Measurements from ENCODE around the gene LIN28B. TPM values are rescaled to one million over a fixed set of nuclear protein-coding genes. Genes with fewer than 3 reads are reported as not detected.
"Not testable (repeated sequence)": the region's sequence is repeated elsewhere in the genome, so short reads cannot be mapped to it uniquely, and the experiment has no call there.

LIN28B gene
- polyA plus RNA-seq, 1 donor from 2014 or later = 19.1 TPM

DNA sequence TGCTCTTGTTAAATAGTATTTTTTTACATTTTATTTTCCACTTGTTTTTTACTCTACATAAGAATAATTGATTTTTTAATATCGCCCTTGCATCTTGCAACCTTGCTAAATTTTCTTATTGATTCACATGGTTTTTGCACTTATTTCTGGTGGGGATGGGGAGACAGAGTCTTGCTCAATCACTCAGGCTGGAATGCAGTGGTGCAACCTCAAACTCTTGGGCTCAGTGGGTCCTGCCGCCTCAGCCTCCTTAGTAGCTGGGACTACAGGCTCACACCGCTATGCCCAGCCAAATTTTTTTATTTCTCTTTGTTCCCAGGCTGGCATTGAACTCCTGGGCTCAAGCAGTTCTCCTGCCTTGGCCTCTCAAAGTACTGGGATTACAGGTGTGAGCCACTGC is 30.3 kb downstream of the LIN28B start:
- Histone ChIP-seq H3K4me2 (ENCODE audit: low read length) (no peak overlapping the region), H3K27ac (ENCODE audit: low read length) (no peak overlapping the region), H2AFZ (ENCODE audit: low read depth, low read length) (no peak overlapping the region), H3K9me3 (ENCODE audit: low read length) (no peaks in the 10 kb centered on the region), H3K4me3 (ENCODE audit: low read length) (no peak overlapping the region), H3K79me2 (replicated peaks; ENCODE audit: insufficient read depth, low read length) (peaks cover 52% of the 10 kb centered on the region), H3K36me3 (ENCODE audit: insufficient read depth, low read length) (no peaks in the 10 kb centered on the region), H3F3A (ENCODE audit: insufficient read depth, low read length, poor library complexity, severe bottlenecking) (no peaks in the 10 kb centered on the region), H3K9ac (ENCODE audit: low read length) (no peak overlapping the region), H3K27me3 (ENCODE audit: insufficient read depth, low read depth, low read length) (no peaks in the 10 kb centered on the region), H4K20me1 (ENCODE audit: insufficient read depth) (no peaks in the 10 kb centered on the region), H3K9me2 (ENCODE audit: insufficient read depth, low read length) (no peaks in the 10 kb centered on the region)
- no peak for TF ChIP-seq EZH2 (IDR thresholded peaks at IDR 0.05; ENCODE audit: borderline replicate concordance, insufficient read depth, low read length, poor library complexity, severe bottlenecking)
- no peak for TF ChIP-seq CTCF (IDR thresholded peaks at IDR 0.05; ENCODE audit: poor library complexity, severe bottlenecking)
- no peak for TF ChIP-seq POLR2AphosphoS5 (IDR thresholded peaks at IDR 0.05)
- no peak for TF ChIP-seq MXI1 (conservative IDR thresholded peaks at IDR 0.05; ENCODE audit: poor library complexity, severe bottlenecking)
- no peak for TF ChIP-seq SMC3 (conservative IDR thresholded peaks at IDR 0.05; ENCODE audit: poor library complexity)
- no peak for TF ChIP-seq TAF1 (IDR thresholded peaks at IDR 0.05; ENCODE audit: low read depth)
- no peak for TF ChIP-seq EP300 (conservative IDR thresholded peaks at IDR 0.05; ENCODE audit: poor library complexity, severe bottlenecking)
- no peak for TF ChIP-seq RAD21 (conservative IDR thresholded peaks at IDR 0.05)
- TF ChIP-seq, protein P1, sequence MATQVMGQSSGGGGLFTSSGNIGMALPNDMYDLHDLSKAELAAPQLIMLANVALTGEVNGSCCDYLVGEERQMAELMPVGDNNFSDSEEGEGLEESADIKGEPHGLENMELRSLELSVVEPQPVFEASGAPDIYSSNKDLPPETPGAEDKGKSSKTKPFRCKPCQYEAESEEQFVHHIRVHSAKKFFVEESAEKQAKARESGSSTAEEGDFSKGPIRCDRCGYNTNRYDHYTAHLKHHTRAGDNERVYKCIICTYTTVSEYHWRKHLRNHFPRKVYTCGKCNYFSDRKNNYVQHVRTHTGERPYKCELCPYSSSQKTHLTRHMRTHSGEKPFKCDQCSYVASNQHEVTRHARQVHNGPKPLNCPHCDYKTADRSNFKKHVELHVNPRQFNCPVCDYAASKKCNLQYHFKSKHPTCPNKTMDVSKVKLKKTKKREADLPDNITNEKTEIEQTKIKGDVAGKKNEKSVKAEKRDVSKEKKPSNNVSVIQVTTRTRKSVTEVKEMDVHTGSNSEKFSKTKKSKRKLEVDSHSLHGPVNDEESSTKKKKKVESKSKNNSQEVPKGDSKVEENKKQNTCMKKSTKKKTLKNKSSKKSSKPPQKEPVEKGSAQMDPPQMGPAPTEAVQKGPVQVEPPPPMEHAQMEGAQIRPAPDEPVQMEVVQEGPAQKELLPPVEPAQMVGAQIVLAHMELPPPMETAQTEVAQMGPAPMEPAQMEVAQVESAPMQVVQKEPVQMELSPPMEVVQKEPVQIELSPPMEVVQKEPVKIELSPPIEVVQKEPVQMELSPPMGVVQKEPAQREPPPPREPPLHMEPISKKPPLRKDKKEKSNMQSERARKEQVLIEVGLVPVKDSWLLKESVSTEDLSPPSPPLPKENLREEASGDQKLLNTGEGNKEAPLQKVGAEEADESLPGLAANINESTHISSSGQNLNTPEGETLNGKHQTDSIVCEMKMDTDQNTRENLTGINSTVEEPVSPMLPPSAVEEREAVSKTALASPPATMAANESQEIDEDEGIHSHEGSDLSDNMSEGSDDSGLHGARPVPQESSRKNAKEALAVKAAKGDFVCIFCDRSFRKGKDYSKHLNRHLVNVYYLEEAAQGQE (IDR thresholded peaks at IDR 0.05; ENCODE audit: borderline replicate concordance) = no peak

- Histone ChIP-seq H3K9ac (ENCODE audit: low read length) (no peak overlapping the region), H3K4me3 (ENCODE audit: low read length) (no peak overlapping the region), H3K4me2 (ENCODE audit: low read length) (no peak overlapping the region), H4K20me1 (ENCODE audit: insufficient read depth) (no peaks in the 10 kb centered on the region), H3K27me3 (ENCODE audit: insufficient read depth, low read depth, low read length) (no peaks in the 10 kb centered on the region), H3K27ac (ENCODE audit: low read length) (no peak overlapping the region), H3K36me3 (ENCODE audit: insufficient read depth, low read length) (no peaks in the 10 kb centered on the region), H3K9me2 (ENCODE audit: insufficient read depth, low read length) (no peaks in the 10 kb centered on the region), H3F3A (ENCODE audit: insufficient read depth, low read length, poor library complexity, severe bottlenecking) (no peaks in the 10 kb centered on the region), H3K9me3 (ENCODE audit: low read length) (no peaks in the 10 kb centered on the region), H2AFZ (ENCODE audit: low read depth, low read length) (no peak overlapping the region), H3K79me2 (replicated peaks; ENCODE audit: insufficient read depth, low read length) (peaks cover 47% of the 10 kb centered on the region)
- TF ChIP-seq CTCF (IDR thresholded peaks at IDR 0.05; ENCODE audit: poor library complexity, severe bottlenecking) = no peak
- no peak for TF ChIP-seq MXI1 (conservative IDR thresholded peaks at IDR 0.05; ENCODE audit: poor library complexity, severe bottlenecking)
- TF ChIP-seq POLR2AphosphoS5 (IDR thresholded peaks at IDR 0.05) = no peak
- TF ChIP-seq RAD21 (conservative IDR thresholded peaks at IDR 0.05) = no peak
- TF ChIP-seq, protein P1 (IDR thresholded peaks at IDR 0.05; ENCODE audit: borderline replicate concordance) = no peak
- no peak for TF ChIP-seq TAF1 (IDR thresholded peaks at IDR 0.05; ENCODE audit: low read depth)
- TF ChIP-seq SMC3 (conservative IDR thresholded peaks at IDR 0.05; ENCODE audit: poor library complexity) = no peak
- TF ChIP-seq EZH2 (IDR thresholded peaks at IDR 0.05; ENCODE audit: borderline replicate concordance, insufficient read depth, low read length, poor library complexity, severe bottlenecking) = no peak
- no peak for TF ChIP-seq EP300 (conservative IDR thresholded peaks at IDR 0.05; ENCODE audit: poor library complexity, severe bottlenecking)
Observed at GRCh38 chr6:104990085-104990484, 33.2 kb downstream of the LIN28B start.

GRCh38 chr6:104991062-104991461 is 34.2 kb downstream of the LIN28B start:
- peaks cover 51% of the 10 kb centered on the region for H3K79me2 ChIP-seq (replicated peaks; ENCODE audit: insufficient read depth, low read length)
- not testable (repeated sequence) for H3K9me3 ChIP-seq (ENCODE audit: low read length); H3K36me3 ChIP-seq (ENCODE audit: insufficient read depth, low read length)

More at GRCh38 chr6:104991062-104991461, 34.2 kb downstream of the LIN28B start:
- H3F3A ChIP-seq (ENCODE audit: insufficient read depth, low read length, poor library complexity, severe bottlenecking); H3K27me3 ChIP-seq (ENCODE audit: insufficient read depth, low read depth, low read length); H3K9me2 ChIP-seq (ENCODE audit: insufficient read depth, low read length); H3K4me2 ChIP-seq (ENCODE audit: low read length); H3K9ac ChIP-seq (ENCODE audit: low read length); H3K4me3 ChIP-seq (ENCODE audit: low read length); H2AFZ ChIP-seq (ENCODE audit: low read depth, low read length); H4K20me1 ChIP-seq (ENCODE audit: insufficient read depth); H3K27ac ChIP-seq (ENCODE audit: low read length): not testable (repeated sequence)

All from neural cell (in vitro differentiated cells).